ENCODE data around the gene GREB1L. TPM values are rescaled to one million over a fixed set of nuclear protein-coding genes. Genes with fewer than 3 reads are reported as not detected.

The GREB1L gene
- total and polyA plus RNA-seq, 2 experiments from 2014 or later: 1.9 to 3.0 TPM

- TF ChIP-seq EZH2 (IDR thresholded peaks at IDR 0.05; ENCODE audit: insufficient read depth, poor library complexity, severe bottlenecking) (no peak), EZH2phosphoT487 (IDR thresholded peaks at IDR 0.05; ENCODE audit: insufficient read depth, low read depth) (no peak)
- H3K27me3 ChIP-seq (replicated peaks; ENCODE audit: insufficient read depth): no peaks in the 10 kb centered on the region
- in situ Hi-C loops (cut with MboI): no loop called here
- H4K20me1 ChIP-seq (ENCODE audit: insufficient read depth): no peaks in the 10 kb centered on the region
- no peaks in the 10 kb centered on the region for H3F3A ChIP-seq (ENCODE audit: insufficient read depth)
- H3K4me3 ChIP-seq: no peak overlapping the region
- no peak overlapping the region for H3K27ac ChIP-seq
- 82 to 89% methylated on average over 4 of the region's 4 CpGs for WGBS, 2 experiments (ENCODE audit: low coverage in 1 of 2, low lambda C conversion rate in 2 of 2, missing lambda C conversion rate in 2 of 2)
- no peak for DNase-seq
- no peaks in the 10 kb centered on the region for H3K4me1 ChIP-seq (ENCODE audit: insufficient read depth)
- H3K9ac ChIP-seq: no peak overlapping the region
- no peak overlapping the region for H3K4me2 ChIP-seq (ENCODE audit: unreplicated experiment)
- H3K79me2 ChIP-seq (ENCODE audit: insufficient read depth): no peaks in the 10 kb centered on the region
- H3K9me3 ChIP-seq (ENCODE audit: low read depth): no peaks in the 10 kb centered on the region
- no peaks in the 10 kb centered on the region for H3K9me2 ChIP-seq (ENCODE audit: insufficient read depth)
- H3K36me3 ChIP-seq (ENCODE audit: low read depth): no peaks in the 10 kb centered on the region
- no peak overlapping the region for H2AFZ ChIP-seq
These were observed 248.7 kb downstream of the GREB1L start for GRCh38 chr18:21490748-21491147.

GRCh38 chr18:21496277-21496835 lies 254.3 kb downstream of the GREB1L start:
- WGBS, 2 experiments (ENCODE audit: low coverage in 1 of 2, low lambda C conversion rate in 2 of 2, missing lambda C conversion rate in 2 of 2): 78% methylated on average over 12 of the region's 12 CpGs
- Histone ChIP-seq H2AFZ (no peak overlapping the region), H3K4me2 (ENCODE audit: unreplicated experiment) (no peak overlapping the region), H3K9me2 (ENCODE audit: insufficient read depth) (no peaks in the 10 kb centered on the region), H3F3A (ENCODE audit: insufficient read depth) (no peaks in the 10 kb centered on the region), H4K20me1 (ENCODE audit: insufficient read depth) (no peaks in the 10 kb centered on the region), H3K36me3 (ENCODE audit: low read depth) (no peaks in the 10 kb centered on the region), H3K9ac (no peak overlapping the region), H3K27me3 (replicated peaks; ENCODE audit: insufficient read depth) (no peaks in the 10 kb centered on the region), H3K4me3 (no peak overlapping the region), H3K27ac (no peak overlapping the region), H3K4me1 (ENCODE audit: insufficient read depth) (no peaks in the 10 kb centered on the region), H3K79me2 (ENCODE audit: insufficient read depth) (no peaks in the 10 kb centered on the region), H3K9me3 (ENCODE audit: low read depth) (no peaks in the 10 kb centered on the region)
- TF ChIP-seq EZH2 (IDR thresholded peaks at IDR 0.05; ENCODE audit: insufficient read depth, poor library complexity, severe bottlenecking) (no peak), EZH2phosphoT487 (IDR thresholded peaks at IDR 0.05; ENCODE audit: insufficient read depth, low read depth) (no peak)
- in situ Hi-C loops (cut with MboI): no loop called here
- no peak for DNase-seq

- H3K4me2 ChIP-seq (ENCODE audit: unreplicated experiment): no peak overlapping the region
- no peak overlapping the region for H3K27ac ChIP-seq
- no peaks in the 10 kb centered on the region for H3K9me3 ChIP-seq (ENCODE audit: low read depth)
- no peaks in the 10 kb centered on the region for H3F3A ChIP-seq (ENCODE audit: insufficient read depth)
- DNase-seq: no peak
- no peaks in the 10 kb centered on the region for H4K20me1 ChIP-seq (ENCODE audit: insufficient read depth)
- H3K9me2 ChIP-seq (ENCODE audit: insufficient read depth): no peaks in the 10 kb centered on the region
- no peaks in the 10 kb centered on the region for H3K4me1 ChIP-seq (ENCODE audit: insufficient read depth)
- 95% methylated on average over 16 of the region's 16 CpGs for WGBS, 2 experiments (ENCODE audit: low coverage in 1 of 2, low lambda C conversion rate in 2 of 2, missing lambda C conversion rate in 2 of 2)
- TF ChIP-seq EZH2 (IDR thresholded peaks at IDR 0.05; ENCODE audit: insufficient read depth, poor library complexity, severe bottlenecking) (no peak), EZH2phosphoT487 (IDR thresholded peaks at IDR 0.05; ENCODE audit: insufficient read depth, low read depth) (no peak)
- H3K79me2 ChIP-seq (ENCODE audit: insufficient read depth): no peaks in the 10 kb centered on the region
- no peak overlapping the region for H2AFZ ChIP-seq
- H3K9ac ChIP-seq: no peak overlapping the region
- H3K4me3 ChIP-seq: no peak overlapping the region
- H3K36me3 ChIP-seq (ENCODE audit: low read depth): no peaks in the 10 kb centered on the region
- in situ Hi-C loops (cut with MboI): loop anchor here (5.0 to 25.0 kb wide), 2 partner anchors 57 to 138 kb away; no protein-coding TSS in a partner anchor
- H3K27me3 ChIP-seq (replicated peaks; ENCODE audit: insufficient read depth): no peaks in the 10 kb centered on the region
These were observed 258.0 kb downstream of the GREB1L start for GRCh38 chr18:21499997-21500396.

- H3K27me3 ChIP-seq (replicated peaks; ENCODE audit: insufficient read depth): no peaks in the 10 kb centered on the region
- no peak overlapping the region for H3K4me2 ChIP-seq (ENCODE audit: unreplicated experiment)
- no peak overlapping the region for H2AFZ ChIP-seq
- no peak for DNase-seq
- H3K4me3 ChIP-seq: no peak overlapping the region
- no peaks in the 10 kb centered on the region for H3K9me3 ChIP-seq (ENCODE audit: low read depth)
- H3K27ac ChIP-seq: no peak overlapping the region
- H3K4me1 ChIP-seq (ENCODE audit: insufficient read depth): no peaks in the 10 kb centered on the region
- no peaks in the 10 kb centered on the region for H3F3A ChIP-seq (ENCODE audit: insufficient read depth)
- WGBS, 2 experiments (ENCODE audit: low coverage in 1 of 2, low lambda C conversion rate in 2 of 2, missing lambda C conversion rate in 2 of 2): 71 to 76% methylated on average over 7 of the region's 7 CpGs
- no peak overlapping the region for H3K9ac ChIP-seq
- H3K9me2 ChIP-seq (ENCODE audit: insufficient read depth): no peaks in the 10 kb centered on the region
- TF ChIP-seq EZH2phosphoT487 (IDR thresholded peaks at IDR 0.05; ENCODE audit: insufficient read depth, low read depth) (no peak), EZH2 (IDR thresholded peaks at IDR 0.05; ENCODE audit: insufficient read depth, poor library complexity, severe bottlenecking) (no peak)
- in situ Hi-C loops (cut with MboI): loop anchor here (5.0 to 25.0 kb wide), 2 partner anchors 55 to 140 kb away; no protein-coding TSS in a partner anchor
- no peaks in the 10 kb centered on the region for H3K79me2 ChIP-seq (ENCODE audit: insufficient read depth)
- no peaks in the 10 kb centered on the region for H3K36me3 ChIP-seq (ENCODE audit: low read depth)
- no peaks in the 10 kb centered on the region for H4K20me1 ChIP-seq (ENCODE audit: insufficient read depth)
These were observed 260.6 kb downstream of the GREB1L start for GRCh38 chr18:21502661-21503060.

Measured in GM23248 (cell line).